ENCODE measurements around the gene CCL13.
"Not testable (repeated sequence)": the region's sequence is repeated elsewhere in the genome, so short reads cannot be mapped to it uniquely, and the experiment has no call there.

The CCL13 gene

GRCh38 chr17:34356194-34356593, at the start of gene CCL13:
TSS of gene CCL13 (plus strand) at chr17:34356480. CDS start at chr17:34356527, 47 bp downstream.
- DNase-seq: no peak

DNA sequence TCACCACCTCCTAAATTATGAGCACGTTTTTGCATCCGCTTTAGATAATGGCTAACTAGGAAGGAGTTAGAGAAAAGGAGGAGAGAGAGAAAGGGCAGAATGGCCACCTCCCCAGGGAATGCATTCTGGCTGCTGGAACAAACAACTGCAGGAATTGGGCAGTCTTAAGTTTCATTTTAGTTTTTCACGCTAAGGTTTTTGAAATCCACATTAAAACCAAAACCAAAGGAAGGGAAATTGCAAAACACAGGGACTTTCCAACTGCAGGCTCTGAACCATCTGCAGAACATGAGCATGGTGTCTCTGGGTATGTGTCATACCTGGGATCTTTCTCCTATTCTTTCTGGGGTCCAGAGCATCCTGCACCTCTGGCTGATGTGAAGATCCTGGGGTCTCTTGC, 49.2 kb upstream of the CCL13 start:
- no peak for DNase-seq

DNA sequence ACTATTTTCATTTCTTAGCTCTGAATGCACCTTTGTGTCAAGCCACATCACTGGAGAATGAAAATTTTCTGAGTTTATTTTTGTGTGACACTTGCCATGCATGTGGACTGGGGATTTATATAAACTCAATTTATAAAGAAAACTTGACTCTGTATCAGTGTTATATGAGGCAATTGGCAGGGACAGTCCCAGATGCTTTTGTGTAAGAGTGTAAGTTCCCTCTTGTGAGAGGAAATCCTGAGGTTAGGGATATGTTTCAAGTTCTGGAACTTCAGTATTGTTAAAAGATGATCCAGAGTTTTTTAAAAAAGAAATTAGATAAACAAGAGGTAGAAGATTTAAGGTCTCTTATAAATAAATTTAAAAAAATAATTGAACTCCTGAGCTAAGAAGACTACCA, 47.9 kb upstream of the CCL13 start:
- no peak for DNase-seq

DNA sequence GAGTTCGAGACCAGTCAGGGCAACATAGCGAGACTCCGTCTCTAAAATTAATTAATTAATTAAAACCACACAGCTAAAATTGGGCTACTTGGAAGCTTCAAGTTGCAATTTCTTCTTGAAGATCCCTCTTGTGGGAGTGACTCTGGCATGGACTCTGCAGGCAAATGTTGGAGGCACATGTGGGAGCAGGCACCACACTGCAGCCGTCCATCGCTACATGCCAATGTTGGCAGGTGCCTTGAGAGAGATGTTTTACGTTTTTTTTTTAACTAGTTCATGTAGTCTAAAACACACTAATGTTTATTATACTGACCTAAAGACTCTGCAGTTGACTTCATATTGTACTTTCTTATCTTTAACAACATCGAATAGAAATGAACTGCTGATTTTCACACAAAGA, 45.0 kb upstream of the CCL13 start:
- no peak for DNase-seq

DNA sequence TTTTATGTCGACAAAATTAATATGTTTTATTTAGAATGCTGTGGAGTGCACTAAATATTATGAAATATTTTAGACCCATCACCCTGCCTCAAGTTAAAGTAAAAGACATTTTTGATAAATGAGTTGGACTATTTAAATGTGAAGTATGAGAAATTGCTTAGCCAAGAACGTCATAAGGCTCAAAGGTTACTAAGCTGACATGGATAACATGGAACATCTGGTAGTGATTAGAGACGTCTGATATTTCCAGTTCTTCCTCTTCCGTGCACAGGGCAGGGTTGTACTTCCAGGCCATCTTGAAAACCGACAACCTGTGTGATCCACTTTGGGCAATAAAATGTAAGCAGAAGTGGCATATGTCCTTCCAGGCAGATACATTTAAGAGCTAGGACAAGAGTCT, 44.2 kb upstream of the CCL13 start:
- DNase-seq: no peak

DNA sequence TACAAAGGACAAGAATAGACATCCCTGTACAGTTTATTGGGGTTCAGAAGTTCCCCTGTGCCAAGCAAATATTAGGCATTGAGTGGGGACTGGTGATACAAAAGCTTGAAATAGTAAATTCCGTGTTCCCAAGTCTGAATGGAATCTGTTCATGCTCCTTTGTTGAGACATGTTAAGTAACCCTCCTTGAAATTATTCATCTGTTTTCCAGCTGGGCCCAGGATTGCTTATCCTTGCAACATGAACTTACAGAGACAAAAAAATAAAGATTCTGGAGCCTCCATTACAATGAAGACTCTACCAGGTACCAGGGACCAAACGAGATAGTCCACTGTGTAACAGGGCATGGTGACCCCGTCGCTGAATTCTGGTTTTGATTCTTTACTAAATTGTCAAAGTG, 43.1 kb upstream of the CCL13 start:
- no peak for DNase-seq

DNA sequence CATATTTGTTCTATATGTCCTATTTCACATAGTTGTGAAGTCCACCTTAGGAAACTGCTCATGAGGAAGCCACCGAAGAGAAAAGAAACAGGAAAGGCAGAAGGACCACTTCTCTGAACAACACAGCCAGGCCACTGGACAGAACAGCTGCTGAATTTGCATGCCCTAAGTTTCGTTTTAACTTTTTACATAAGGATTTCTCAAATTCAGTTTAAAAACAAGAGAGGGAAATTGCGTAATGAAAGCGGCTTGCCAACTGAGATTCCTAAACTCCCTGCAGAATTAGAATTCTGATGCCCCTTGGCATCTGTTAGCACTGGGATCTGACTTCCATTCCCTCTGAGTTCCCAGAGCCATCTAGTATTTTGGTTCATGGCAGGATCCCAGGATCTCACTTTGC, 42.0 kb upstream of the CCL13 start:
- no peak for DNase-seq

DNA sequence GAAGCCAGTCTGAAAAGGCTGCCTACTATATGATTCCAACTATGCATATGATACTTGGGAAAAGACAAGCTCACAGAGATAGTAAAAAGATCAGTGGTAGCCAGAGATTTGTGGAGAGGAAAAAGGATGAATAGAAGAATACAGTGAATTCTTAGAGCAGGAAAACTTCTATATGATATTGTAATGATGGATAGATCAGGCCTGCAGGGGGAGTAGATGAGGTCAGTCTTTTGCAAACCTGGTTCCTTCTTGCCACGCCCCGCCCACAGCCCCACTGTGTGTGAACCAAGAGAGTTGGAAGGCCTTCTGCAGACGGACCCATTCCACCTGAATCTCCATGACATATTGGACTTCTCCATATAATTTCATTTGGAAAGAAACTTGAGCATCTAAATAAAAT, 37.8 kb upstream of the CCL13 start:
- DNase-seq: no peak

- DNase-seq: no peak
Measured at GRCh38 chr17:34319039-34319483, 37.2 kb upstream of the CCL13 start, which contains the start of gene CCL8. TSS of gene CCL8 (plus strand) at chr17:34319435. CDS start at chr17:34319502, 67 bp downstream.

GRCh38 chr17:34321964-34322363, 34.3 kb upstream of the CCL13 start:
- no peak for DNase-seq

- not testable (repeated sequence) for DNase-seq
Measured at GRCh38 chr17:34327580-34327979, 28.7 kb upstream of the CCL13 start.

DNA sequence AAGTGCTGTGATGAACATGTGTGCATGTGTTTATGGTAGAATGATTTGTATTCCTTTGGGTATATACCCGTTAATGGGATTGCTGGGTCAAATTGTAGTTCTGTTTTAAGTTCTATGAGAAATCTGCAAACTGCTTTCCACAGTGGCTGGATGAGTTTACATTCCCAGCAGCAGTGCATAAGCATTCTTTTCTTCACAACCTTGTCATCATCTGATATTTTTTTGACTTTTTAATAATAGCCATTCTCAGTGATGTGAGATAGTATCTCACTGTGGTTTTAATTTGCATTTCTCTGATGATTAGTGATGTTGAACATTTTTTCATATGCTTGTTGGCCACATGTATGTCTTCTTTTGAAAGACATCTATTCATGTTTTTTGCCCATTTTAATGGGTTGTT, 18.6 kb upstream of the CCL13 start:
- no peak for DNase-seq

DNA sequence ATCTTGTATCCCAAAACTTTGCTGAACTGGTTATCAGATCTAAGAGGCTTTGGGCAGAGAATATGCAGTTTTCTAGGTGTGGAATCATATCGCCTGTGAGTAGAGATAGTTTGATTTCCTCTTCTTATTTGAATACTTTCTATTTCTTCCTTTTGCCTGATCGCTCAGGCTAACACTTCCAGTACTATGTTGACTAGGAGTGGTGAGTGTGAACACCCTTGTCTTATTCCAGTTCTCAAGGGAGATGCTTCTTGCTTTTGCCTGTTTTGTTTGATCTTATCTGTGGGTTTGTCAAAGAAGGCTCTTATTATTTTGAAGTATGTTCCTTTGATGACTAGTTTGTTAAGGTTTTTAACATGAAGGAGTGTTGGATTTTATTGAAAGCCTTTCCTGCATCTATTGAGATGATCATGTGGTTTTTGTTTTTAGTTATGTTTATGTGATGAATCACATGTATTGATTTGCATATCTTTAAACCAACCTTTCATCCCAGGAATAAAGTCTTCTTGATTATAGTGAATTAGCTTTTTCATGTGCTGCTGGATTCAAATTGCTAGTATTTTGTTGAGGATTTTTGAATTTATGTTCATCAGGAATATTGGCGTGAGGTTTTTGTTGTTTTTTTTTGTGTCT, 17.0 kb upstream of the CCL13 start:
- no peak for DNase-seq

DNA sequence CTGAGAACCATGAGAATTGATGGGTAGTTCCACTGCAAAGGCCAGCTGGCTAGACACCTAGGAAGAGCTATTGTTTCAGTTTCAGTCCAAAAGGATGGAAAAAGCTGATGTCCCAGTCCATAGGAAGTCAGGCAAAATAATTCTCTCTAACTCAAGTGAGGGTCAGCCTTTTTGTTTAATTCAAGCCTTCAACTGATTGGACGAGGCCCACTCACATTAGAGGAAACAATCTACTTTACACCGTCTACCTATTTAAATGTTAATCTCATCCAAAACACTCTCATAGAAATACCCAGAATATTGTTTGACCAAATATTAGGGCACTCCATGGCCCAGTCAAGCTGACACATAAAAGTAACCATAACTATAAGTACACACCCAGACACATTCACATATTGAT, 14.4 kb upstream of the CCL13 start:
- no peak for DNase-seq

DNA sequence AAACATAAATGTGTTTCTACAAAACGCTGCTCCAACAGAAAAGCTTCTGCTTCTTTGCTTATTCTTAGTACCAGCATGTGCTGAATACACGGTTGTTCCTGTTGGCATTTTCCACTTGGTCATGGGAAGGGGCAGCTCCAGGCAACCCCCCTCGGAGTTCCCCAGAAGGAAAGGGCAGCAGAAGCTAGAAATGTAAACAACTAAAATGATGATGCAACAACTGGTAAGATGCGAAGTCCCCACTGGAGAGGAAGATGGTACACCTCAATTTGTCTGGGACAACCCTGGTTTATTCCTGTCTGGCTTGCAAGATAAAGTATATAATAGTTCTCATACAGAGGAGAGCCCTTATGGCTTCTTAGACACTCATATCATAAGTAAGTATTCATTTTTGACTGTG, 9.2 kb upstream of the CCL13 start:
- no peak for DNase-seq

DNA sequence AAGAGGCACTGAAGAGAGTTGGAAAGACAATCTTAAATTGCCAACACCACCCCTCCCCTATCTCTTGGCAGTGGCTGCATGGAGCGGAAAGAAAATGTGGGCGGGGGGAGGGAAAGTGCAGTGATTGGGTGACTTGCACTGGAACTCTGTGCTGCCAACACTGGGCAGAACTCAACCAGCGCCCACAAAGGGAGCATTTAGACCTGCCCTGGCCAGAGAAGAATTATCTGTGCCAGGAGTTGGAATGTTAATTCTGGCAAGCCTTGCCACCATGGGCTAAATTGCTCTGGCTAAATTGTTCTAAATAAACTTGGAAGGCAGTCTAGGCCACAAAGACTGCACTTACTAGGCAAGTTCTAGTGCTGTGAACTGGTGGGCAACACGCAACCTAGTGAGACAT, 6.5 kb upstream of the CCL13 start:
- DNase-seq: no peak

- no peak for DNase-seq
Measured at GRCh38 chr17:34351096-34351495, 5.2 kb upstream of the CCL13 start.

DNA sequence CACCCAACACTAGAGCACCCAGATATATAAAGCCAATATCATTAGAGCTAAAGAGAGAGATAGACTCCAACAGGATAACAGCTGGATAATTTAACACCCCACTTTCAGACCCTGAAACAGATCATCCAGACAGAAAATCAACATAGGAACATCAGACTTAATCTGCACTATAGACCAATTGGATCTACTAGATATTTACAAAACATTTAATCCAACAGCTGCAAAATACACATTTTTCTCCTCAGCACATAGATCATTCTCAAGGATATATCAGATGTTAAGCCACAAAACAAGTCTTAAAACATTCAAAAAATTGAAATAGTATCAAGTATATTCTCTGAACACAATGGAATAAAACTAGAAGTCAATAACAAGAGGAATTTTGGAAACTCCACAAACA, 4.1 kb upstream of the CCL13 start:
- DNase-seq: no peak

DNA sequence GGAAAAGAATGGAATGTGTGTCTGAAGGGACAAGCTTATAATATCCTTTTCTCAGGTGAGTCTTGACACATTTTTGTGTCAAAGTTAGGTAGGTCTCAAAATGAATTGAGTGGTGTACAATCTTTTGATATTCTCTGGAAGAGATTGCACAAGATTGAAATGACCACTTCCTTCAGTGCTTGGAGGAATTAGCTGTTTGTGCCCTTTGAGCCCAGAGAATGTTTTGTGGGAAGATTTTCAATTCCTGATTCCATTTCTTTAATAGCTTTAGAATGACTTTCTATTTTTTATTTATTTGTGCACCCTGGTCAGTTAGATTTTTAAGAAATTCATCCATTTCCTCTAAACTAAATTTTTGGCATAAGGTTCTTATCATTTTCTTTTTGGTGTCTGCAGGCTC, 1.6 kb upstream of the CCL13 start:
- DNase-seq: no peak

DNA sequence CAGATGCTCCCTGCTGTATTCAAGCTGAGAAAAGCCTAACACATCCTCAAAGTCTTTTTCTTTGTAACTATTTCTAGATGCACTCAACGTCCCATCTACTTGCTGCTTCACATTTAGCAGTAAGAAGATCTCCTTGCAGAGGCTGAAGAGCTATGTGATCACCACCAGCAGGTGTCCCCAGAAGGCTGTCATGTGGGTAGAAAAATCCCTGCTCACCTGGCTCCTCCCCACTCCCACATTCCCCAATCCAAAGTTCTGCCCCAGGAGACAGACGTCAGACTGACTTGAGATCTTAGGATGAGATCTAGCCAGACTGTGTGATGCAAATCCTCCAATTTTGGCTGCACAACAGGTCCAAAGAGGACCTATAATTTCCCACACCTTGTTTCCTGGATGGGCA, 1.1 kb downstream of the CCL13 start:
- no peak for DNase-seq

GRCh38 chr17:34358631-34359030, 2.4 kb downstream of the CCL13 start:
- no peak for DNase-seq

GRCh38 chr17:34360601-34361270, 4.5 kb downstream of the CCL13 start:
- no peak for DNase-seq

- peak; percentile 30 to 88 for DNase-seq
Measured at GRCh38 chr17:34361478-34362061, 5.3 kb downstream of the CCL13 start.

GRCh38 chr17:34363183-34363661, 6.9 kb downstream of the CCL13 start, which contains the start of gene CCL1:
TSS of gene CCL1 (minus strand) at chr17:34363233. CDS start at chr17:34363161, 72 bp downstream.
- no peak for DNase-seq

Data from bone marrow (tissue), 2 donors.